Measurements from ENCODE around the gene KCNJ11. TPM values are rescaled to one million over a fixed set of nuclear protein-coding genes. Genes with fewer than 3 reads are reported as not detected.

KCNJ11 gene
- total RNA-seq, 1 donor from 2014 or later = 0.91 TPM

DNA sequence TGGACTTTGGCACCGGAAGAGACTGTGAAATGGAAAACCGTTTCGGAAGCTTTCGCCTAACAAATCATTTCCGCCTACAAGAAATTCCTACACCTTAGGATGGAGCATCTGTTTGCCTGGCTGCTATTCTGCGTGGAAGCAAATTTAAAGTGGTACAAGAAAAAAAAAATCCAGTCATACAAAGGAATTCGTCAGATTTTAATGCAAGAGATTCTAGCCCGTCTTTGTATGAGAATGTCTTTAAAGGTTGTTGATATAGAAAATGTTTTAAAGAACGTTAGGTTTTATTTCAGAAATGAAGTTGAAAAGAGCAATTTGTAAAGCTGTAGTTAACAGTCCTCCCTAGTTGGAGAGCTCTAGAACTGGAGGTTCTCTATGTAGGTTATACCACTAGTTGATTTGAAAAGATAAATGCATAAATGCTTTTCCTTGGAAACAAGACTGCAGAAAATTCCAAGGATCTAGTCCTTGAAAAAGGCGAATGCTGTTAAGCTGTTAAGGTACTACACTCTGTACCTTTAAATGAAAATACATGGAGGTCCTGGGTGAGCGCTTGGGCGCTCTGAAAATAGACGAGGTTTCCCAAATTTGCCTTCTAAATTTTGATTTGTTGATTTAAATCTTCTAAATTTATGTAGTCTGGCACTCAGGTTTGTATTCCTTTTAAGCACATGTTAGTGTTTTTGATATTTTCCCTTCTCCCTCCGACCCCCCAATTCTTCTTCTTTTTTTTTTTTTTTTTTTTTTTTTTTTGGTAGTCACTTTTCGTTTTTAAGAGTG, 34.4 kb downstream of the KCNJ11 start:
- H3K36me3 Mint-ChIP-seq (ENCODE audit: low read depth) = peaks cover 33% of the 10 kb centered on the region
- no peak for DNase-seq (ENCODE audit: low spot score)
- H3K27me3 Mint-ChIP-seq (ENCODE audit: low read depth) = peaks cover 4% of the 10 kb centered on the region
- H3K27ac Mint-ChIP-seq = peak overlapping the region; percentile 58
- intact Hi-C loops (cut with micrococcal nuclease) = loop anchor here (1.0 to 10.0 kb wide), 6 partner anchors 15 to 609 kb away; partner anchors contain the start of gene NUCB2
- H3K4me1 Mint-ChIP-seq (ENCODE audit: low read depth) = peaks cover 31% of the 10 kb centered on the region
- no peaks in the 10 kb centered on the region for H3K9me3 Mint-ChIP-seq
- H3K4me3 Mint-ChIP-seq (ENCODE audit: low read depth) = peak overlapping the region; percentile 82

DNA sequence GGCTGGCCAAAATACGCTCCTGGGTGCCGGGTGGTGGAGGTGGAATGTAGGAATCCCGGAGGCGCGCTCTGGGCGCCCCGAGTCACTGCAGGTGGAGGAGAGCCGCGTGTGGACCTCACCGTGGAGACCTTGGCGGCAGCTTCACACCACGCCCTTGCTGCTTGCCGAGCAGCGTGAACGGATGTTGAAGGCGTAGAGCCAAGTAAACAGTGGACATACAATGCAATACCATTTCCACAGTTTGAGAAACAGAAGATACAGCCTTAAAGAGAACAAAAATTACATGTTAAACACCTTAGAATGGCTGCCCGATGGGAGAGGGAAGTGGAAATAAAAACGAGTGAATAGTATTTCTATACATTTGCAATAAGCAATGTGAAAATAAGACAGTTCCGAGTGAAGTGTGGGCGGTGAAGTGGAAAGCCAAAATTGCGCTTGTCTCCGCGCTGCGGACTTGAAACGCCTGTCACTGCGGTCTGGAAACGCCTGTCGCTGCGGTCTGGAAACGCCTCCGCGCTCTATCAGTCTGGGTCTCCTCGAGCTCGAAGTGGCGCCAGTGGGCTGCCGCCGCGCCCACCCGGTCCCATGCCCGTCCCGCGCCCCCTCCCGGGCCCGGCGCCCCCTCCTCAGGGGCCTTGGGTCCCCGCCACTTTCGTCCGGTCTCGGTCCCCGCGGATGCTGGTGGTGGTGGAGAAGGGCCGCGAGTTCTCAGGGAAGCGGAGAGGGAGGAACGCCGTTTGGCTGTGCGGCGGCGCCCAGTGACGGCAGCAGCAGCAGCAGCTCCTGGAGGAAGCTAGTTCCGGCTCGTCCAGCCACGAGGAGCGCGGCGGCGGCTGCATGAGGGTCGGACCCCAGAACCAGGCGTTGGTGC, 35.3 kb downstream of the KCNJ11 start:
- H3K9me3 Mint-ChIP-seq = no peaks in the 10 kb centered on the region
- peaks cover 31% of the 10 kb centered on the region for H3K4me1 Mint-ChIP-seq (ENCODE audit: low read depth)
- DNase-seq (ENCODE audit: low spot score) = peak; percentile 35
- intact Hi-C loops (cut with micrococcal nuclease) = loop anchor here (1.0 to 10.0 kb wide), 4 partner anchors 77 to 608 kb away; partner anchors contain the start of gene NUCB2
- H3K27me3 Mint-ChIP-seq (ENCODE audit: low read depth) = peaks cover 4% of the 10 kb centered on the region
- H3K27ac Mint-ChIP-seq = peak overlapping the region; percentile 89
- peak overlapping the region; percentile 82 for H3K4me3 Mint-ChIP-seq (ENCODE audit: low read depth)
- peaks cover 34% of the 10 kb centered on the region for H3K36me3 Mint-ChIP-seq (ENCODE audit: low read depth)

DNA sequence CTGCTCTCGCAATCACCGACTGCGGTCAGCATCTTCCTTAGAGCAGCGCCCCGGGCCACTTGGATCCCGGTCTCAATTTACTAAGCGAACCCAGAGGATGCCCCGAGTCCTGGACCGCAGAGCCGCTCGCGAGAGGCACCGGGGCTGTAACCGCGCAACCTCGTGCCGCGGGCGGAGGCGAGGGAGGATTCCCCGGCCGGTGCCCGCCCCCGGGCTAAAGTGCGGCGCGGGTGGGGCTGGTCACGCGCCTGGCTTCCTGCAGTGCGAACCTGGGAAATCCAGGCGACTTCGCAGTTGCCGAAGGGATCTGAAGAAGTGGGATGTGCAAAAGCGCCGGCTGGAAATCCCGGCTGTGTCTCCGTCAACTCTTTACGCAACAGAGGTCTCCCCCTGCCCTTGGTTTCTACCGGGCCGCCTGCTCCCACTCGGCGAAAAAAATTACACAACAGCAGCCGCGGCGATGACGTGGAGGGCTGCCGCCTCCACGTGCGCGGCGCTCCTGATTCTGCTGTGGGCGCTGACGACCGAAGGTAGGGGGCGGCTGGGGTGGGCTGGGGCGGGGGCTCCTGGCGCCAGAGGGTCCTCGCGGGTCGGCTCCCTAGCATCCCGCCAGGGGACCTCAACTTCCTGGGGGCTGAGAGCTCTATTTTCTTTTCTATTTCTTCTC, 36.8 kb downstream of the KCNJ11 start, which contains the start of gene NCR3LG1:
Gene NCR3LG1, plus strand, starts transcription at position 291 of the 667 bp plus-strand sequence. Its CDS starts 170 bp downstream, at position 461.
- Mint-ChIP-seq H3K9me3 (no peaks in the 10 kb centered on the region), H3K36me3 (ENCODE audit: low read depth) (peaks cover 33% of the 10 kb centered on the region), H3K4me3 (ENCODE audit: low read depth) (peak within 1 kb of the TSS; percentile 82), H3K27me3 (ENCODE audit: low read depth) (peaks cover 4% of the 10 kb centered on the region), H3K27ac (peak within 1 kb of the TSS; percentile 89), H3K4me1 (ENCODE audit: low read depth) (peaks cover 31% of the 10 kb centered on the region)
- DNase-seq (ENCODE audit: low spot score) = peak; percentile 42
- intact Hi-C loops (cut with micrococcal nuclease) = loop anchor here (1.0 to 10.0 kb wide), 3 partner anchors 53 to 607 kb away; no protein-coding TSS in a partner anchor

DNA sequence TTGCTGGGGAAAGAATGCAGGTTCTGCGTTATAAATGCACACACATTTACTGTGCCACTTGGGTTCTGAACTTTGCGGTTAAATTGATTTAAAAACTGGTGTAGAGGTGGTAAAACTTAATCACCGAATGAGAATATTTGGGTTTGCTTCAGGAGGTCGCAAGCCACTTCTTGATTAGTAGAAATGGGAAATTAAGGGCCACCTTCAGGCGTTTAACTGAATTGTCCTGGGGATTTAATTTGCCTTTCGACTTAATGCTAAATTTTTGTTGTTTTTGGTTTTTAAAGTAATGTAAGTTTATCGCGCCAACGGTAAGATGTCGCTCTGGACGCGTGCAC, 37.3 kb downstream of the KCNJ11 start:
- Mint-ChIP-seq H3K27ac (peak overlapping the region; percentile 61), H3K4me1 (ENCODE audit: low read depth) (peaks cover 31% of the 10 kb centered on the region), H3K36me3 (ENCODE audit: low read depth) (peaks cover 28% of the 10 kb centered on the region), H3K9me3 (no peaks in the 10 kb centered on the region), H3K27me3 (ENCODE audit: low read depth) (peaks cover 4% of the 10 kb centered on the region), H3K4me3 (ENCODE audit: low read depth) (peak overlapping the region; percentile 67)
- DNase-seq (ENCODE audit: low spot score) = no peak
- intact Hi-C loops (cut with micrococcal nuclease) = loop anchor here (1.0 to 10.0 kb wide), 3 partner anchors 53 to 606 kb away; no protein-coding TSS in a partner anchor

DNA sequence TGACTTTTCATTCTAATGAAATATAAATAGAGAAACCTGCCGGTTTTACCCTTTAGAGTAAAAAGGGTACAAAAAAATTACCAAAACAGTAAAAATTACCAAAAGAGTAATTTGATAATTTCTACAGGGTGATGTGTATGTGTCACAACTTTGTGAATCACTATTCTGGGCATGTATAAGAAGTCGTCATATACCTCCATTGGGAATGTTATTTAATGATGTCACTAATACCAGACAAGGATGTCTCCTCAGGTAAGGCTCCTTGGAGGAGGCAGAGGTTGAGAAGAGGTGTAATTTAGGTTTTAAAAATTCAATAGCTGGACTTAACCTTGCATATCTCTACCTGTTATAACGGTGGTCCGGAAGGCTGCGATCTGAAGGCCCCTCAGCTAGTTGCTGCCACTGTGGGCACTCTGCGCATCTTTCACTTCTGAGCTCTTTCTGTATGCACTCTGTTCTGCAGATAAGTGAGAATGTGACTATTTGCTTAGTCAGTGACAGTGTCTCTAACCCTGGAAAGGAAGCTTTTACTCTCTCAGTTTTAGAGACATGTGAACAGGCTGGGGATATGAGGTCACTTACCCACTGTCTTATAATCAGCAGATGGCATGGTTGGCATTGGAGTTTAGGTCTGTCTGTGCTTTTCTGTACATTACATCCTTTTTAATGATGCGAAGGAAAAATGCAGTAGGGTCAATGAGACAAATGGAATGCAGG, 37.8 kb downstream of the KCNJ11 start:
- intact Hi-C loops (cut with micrococcal nuclease) = loop anchor here (1.0 to 10.0 kb wide), 3 partner anchors 52 to 606 kb away; no protein-coding TSS in a partner anchor

DNA sequence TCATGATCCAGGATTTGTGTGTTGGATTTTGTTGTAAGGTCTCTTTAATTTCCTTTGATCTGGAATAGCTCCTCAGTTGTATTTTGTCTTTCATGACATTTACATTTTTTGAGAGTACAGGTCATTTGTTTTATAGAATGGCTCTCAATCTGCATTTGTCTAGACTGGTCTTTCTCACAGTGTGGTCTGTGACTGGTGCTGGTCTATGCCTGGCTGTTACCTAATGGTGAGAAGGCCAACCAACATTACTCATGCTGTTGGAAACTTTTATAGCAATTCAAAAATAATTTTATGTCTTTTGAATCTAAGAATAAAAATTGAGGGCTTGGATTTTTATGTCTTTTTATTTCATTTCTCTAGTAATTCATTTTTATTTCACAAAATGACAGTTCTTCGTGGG, 40.8 kb downstream of the KCNJ11 start:
- H3K9me3 Mint-ChIP-seq = no peaks in the 10 kb centered on the region
- no peak for DNase-seq (ENCODE audit: low spot score)
- intact Hi-C loops (cut with micrococcal nuclease) = no loop called here
- H3K27ac Mint-ChIP-seq = no peak overlapping the region
- peaks cover 24% of the 10 kb centered on the region for H3K4me1 Mint-ChIP-seq (ENCODE audit: low read depth)
- no peaks in the 10 kb centered on the region for H3K27me3 Mint-ChIP-seq (ENCODE audit: low read depth)
- H3K4me3 Mint-ChIP-seq (ENCODE audit: low read depth) = no peak overlapping the region
- peaks cover 42% of the 10 kb centered on the region for H3K36me3 Mint-ChIP-seq (ENCODE audit: low read depth)

More for the DNA sequence above, 37.8 kb downstream of the KCNJ11 start:
- H3K4me3 Mint-ChIP-seq (ENCODE audit: low read depth) = peak overlapping the region; percentile 67
- H3K27me3 Mint-ChIP-seq (ENCODE audit: low read depth) = peaks cover 4% of the 10 kb centered on the region
- H3K4me1 Mint-ChIP-seq (ENCODE audit: low read depth) = peaks cover 31% of the 10 kb centered on the region
- H3K27ac Mint-ChIP-seq = peak overlapping the region; percentile 61
- peaks cover 28% of the 10 kb centered on the region for H3K36me3 Mint-ChIP-seq (ENCODE audit: low read depth)
- no peak for DNase-seq (ENCODE audit: low spot score)
- H3K9me3 Mint-ChIP-seq = no peaks in the 10 kb centered on the region

DNA sequence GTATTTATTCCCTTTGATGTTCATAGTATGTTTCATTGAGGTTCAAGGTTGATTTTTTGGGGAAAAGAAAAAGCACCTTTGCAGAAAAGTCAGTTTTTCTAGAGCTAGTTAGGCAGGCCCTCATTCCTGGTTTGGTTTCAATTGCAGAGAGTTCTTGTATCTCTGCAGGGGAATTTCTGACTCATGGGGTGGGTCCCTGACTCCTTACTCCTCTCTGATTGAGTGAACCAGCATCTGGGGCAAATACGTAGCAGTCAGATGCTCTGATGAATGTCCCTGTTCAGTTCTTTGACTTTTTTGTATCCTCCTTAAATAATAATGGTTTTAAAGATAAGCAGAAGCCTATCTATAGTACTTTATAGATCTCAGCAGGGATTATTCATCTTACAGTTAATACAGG, 44.6 kb downstream of the KCNJ11 start:
- no peak overlapping the region for H3K27ac Mint-ChIP-seq
- no peak overlapping the region for H3K4me3 Mint-ChIP-seq (ENCODE audit: low read depth)
- H3K36me3 Mint-ChIP-seq (ENCODE audit: low read depth) = peaks cover 46% of the 10 kb centered on the region
- H3K27me3 Mint-ChIP-seq (ENCODE audit: low read depth) = no peaks in the 10 kb centered on the region
- DNase-seq (ENCODE audit: low spot score) = no peak
- no peaks in the 10 kb centered on the region for H3K9me3 Mint-ChIP-seq
- intact Hi-C loops (cut with micrococcal nuclease) = no loop called here
- peaks cover 9% of the 10 kb centered on the region for H3K4me1 Mint-ChIP-seq (ENCODE audit: low read depth)

DNA sequence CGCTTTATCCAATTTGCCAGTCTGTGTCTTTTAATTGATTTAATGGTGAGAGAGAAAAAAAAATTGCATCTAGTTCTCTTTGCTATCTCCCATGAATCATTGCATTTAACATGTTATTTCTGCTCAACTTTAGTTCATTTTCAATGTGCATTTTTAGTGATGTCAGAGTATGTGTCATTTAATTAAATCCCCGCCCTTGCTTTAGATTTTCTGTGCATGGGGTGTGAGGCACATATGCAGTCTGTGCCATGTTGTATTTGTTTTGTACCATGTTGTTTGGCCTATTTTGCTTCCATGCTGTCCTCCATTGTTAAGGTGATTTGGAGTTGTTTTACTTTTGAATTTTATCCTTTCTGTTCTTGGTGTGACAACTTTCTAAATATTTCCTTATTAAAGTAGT, 45.2 kb downstream of the KCNJ11 start:
- DNase-seq (ENCODE audit: low spot score) = no peak
- H3K36me3 Mint-ChIP-seq (ENCODE audit: low read depth) = peaks cover 42% of the 10 kb centered on the region
- intact Hi-C loops (cut with micrococcal nuclease) = no loop called here
- no peak overlapping the region for H3K27ac Mint-ChIP-seq
- no peaks in the 10 kb centered on the region for H3K27me3 Mint-ChIP-seq (ENCODE audit: low read depth)
- no peaks in the 10 kb centered on the region for H3K9me3 Mint-ChIP-seq
- H3K4me1 Mint-ChIP-seq (ENCODE audit: low read depth) = peaks cover 9% of the 10 kb centered on the region
- no peak overlapping the region for H3K4me3 Mint-ChIP-seq (ENCODE audit: low read depth)

Other genes starting within 250 kb of the KCNJ11 start
- 29.3 and 32.5 TPM in 2 replicates for gene PIK3C2A, start 180.7 kb downstream of the KCNJ11 start, total RNA-seq
- 99.4 and 106 TPM in 2 replicates for gene NUCB2, start 111.9 kb downstream of the KCNJ11 start, total RNA-seq
- gene NCR3LG1, start 36.9 kb downstream of the KCNJ11 start, total RNA-seq = 10.0 and 11.4 TPM in 2 replicates
- gene ABCC8, start 88.2 kb upstream of the KCNJ11 start, total RNA-seq = 0.30 TPM in 1 of 2 replicates, not detected in the other
- gene USH1C, start 155.8 kb upstream of the KCNJ11 start, total RNA-seq = not detected in 2 replicates
- gene OTOG, start 158.6 kb upstream of the KCNJ11 start, total RNA-seq = not detected in 2 replicates